ENCODE measurements around the gene C4orf50. TPM values are rescaled to one million over a fixed set of nuclear protein-coding genes. Genes with fewer than 3 reads are reported as not detected.

The C4orf50 gene
- total and polyA plus RNA-seq, 8 donors, result 0.01 to 0.10 (median 0.01) TPM; not detected in 1

GRCh38 chr4:5943561-5943960 is 74.7 kb downstream of the C4orf50 start:
- no peak for TF ChIP-seq CTCF (IDR thresholded peaks at IDR 0.05)
- Histone ChIP-seq H3K36me3 (no peaks in the 10 kb centered on the region), H3K4me1 (no peaks in the 10 kb centered on the region), H3K27me3 (peaks cover 0 to 4% of the 10 kb centered on the region in 2 donors), H3K9me3 (peaks cover 0 to 19% of the 10 kb centered on the region in 2 donors), H3K4me3 (no peak overlapping the region), H3K27ac (no peak overlapping the region)
- ATAC-seq, result no peak
- intact Hi-C loops (cut with DNase I), result no loop called here
- DNase-seq, result no peak

- TF ChIP-seq CTCF (IDR thresholded peaks at IDR 0.05), result no peak
- ATAC-seq, result no peak
- DNase-seq, result no peak
- Histone ChIP-seq H3K4me3 (no peak overlapping the region), H3K4me1 (no peaks in the 10 kb centered on the region), H3K9me3 (peaks cover 0 to 19% of the 10 kb centered on the region in 2 donors), H3K27me3 (peaks cover 0 to 4% of the 10 kb centered on the region in 2 donors), H3K27ac (no peak overlapping the region), H3K36me3 (no peaks in the 10 kb centered on the region)
- intact Hi-C loops (cut with DNase I), result no loop called here
Observed at GRCh38 chr4:5942947-5943346, 75.3 kb downstream of the C4orf50 start.

GRCh38 chr4:5941601-5942000 is 76.6 kb downstream of the C4orf50 start:
- peaks cover 0 to 6% of the 10 kb centered on the region in 2 donors for H3K9me3 ChIP-seq
- no peak overlapping the region for H3K27ac ChIP-seq
- DNase-seq (peak in 1 of 4 donors; percentile 21), ATAC-seq (no peak)
- no peak overlapping the region for H3K4me3 ChIP-seq
- H3K4me1 ChIP-seq, result no peaks in the 10 kb centered on the region
- H3K27me3 ChIP-seq, result peaks cover 0 to 4% of the 10 kb centered on the region in 2 donors
- TF ChIP-seq CTCF (IDR thresholded peaks at IDR 0.05), result no peak
- H3K36me3 ChIP-seq, result no peaks in the 10 kb centered on the region
- intact Hi-C loops (cut with DNase I), result no loop called here

GRCh38 chr4:5940470-5941203 is 77.6 kb downstream of the C4orf50 start:
- intact Hi-C loops (cut with DNase I), result no loop called here
- Histone ChIP-seq H3K27ac (no peak overlapping the region), H3K9me3 (no peaks in the 10 kb centered on the region), H3K4me1 (no peaks in the 10 kb centered on the region), H3K4me3 (no peak overlapping the region), H3K27me3 (peaks cover 0 to 4% of the 10 kb centered on the region in 2 donors), H3K36me3 (no peaks in the 10 kb centered on the region)
- peak in 1 of 4 donors; percentile 41 for DNase-seq
- no peak for ATAC-seq
- no peak for TF ChIP-seq CTCF (IDR thresholded peaks at IDR 0.05)

GRCh38 chr4:5933996-5934831 is 84.0 kb downstream of the C4orf50 start:
- H3K9me3 ChIP-seq, result no peaks in the 10 kb centered on the region
- H3K4me1 ChIP-seq, result no peaks in the 10 kb centered on the region
- H3K36me3 ChIP-seq, result no peaks in the 10 kb centered on the region
- intact Hi-C loops (cut with DNase I), result no loop called here
- H3K27ac ChIP-seq, result no peak overlapping the region
- H3K27me3 ChIP-seq, result peaks cover 0 to 34% of the 10 kb centered on the region in 2 donors
- H3K4me3 ChIP-seq, result no peak overlapping the region
- DNase-seq (no peak), ATAC-seq (no peak)
- TF ChIP-seq CTCF (IDR thresholded peaks at IDR 0.05), result no peak
